Mesothelial cell of epicardium (in vitro differentiated cells): Measurements from ENCODE around the gene RNPEPL1. TPM values are rescaled to one million over a fixed set of nuclear protein-coding genes. Genes with fewer than 3 reads are reported as not detected.
A peak's percentile ranks its signal among the peaks of the same experiment; 100 is the strongest.

Experiments used
- DNase-seq, 2 experiments: peaks; one replicate each; pipeline ENCODE4 v3.0.0; 2021; ENCODE audit warnings: low spot score in 2 of 2; ENCODE audit not compliant: unreplicated experiment in 2 of 2
- H3K27ac Mint-ChIP-seq: 2 replicates; pipeline ENCODE4 v1.8.0; 2021; ENCODE audit warnings: mixed read lengths
- H3K27me3 Mint-ChIP-seq: 2 replicates; pipeline ENCODE4 v1.8.0; 2021; ENCODE audit warnings: low read depth, mixed read lengths
- H3K36me3 Mint-ChIP-seq: 2 replicates; pipeline ENCODE4 v1.8.0; 2021; ENCODE audit warnings: mixed read lengths
- H3K4me1 Mint-ChIP-seq: 2 replicates; pipeline ENCODE4 v1.8.0; 2021; ENCODE audit warnings: mixed read lengths
- H3K4me3 Mint-ChIP-seq: 2 replicates; pipeline ENCODE4 v1.8.0; 2021; ENCODE audit warnings: mild to moderate bottlenecking, moderate library complexity, mixed read lengths
- H3K9me3 Mint-ChIP-seq: 2 replicates; pipeline ENCODE4 v1.8.0; 2021; ENCODE audit warnings: mixed read lengths
- CTCF ChIP-seq: fragments of 200-600 bp; sonication (generic); IDR thresholded peaks from one replicate; pipeline ENCODE4 v1.5.0; 2021; ENCODE audit warnings: antibody characterized with exemption; ENCODE audit not compliant: unreplicated experiment
- total RNA-seq: library from RNA; stranded (reverse); gene quantifications from 3 replicates; pipeline ENCODE4 v1.2.1, GENCODE V29; 2021

Gene RNPEPL1
- total RNA-seq, 1 donor from 2014 or later, result 28.3 TPM

GRCh38 chr2:240622531-240623235 is 54.4 kb downstream of the RNPEPL1 start:
- peak in 1 of 2 experiments; percentile 16 for DNase-seq
- H3K4me3 Mint-ChIP-seq, result no peak overlapping the region
- peaks cover 4% of the 10 kb centered on the region for H3K4me1 Mint-ChIP-seq
- H3K27me3 Mint-ChIP-seq, result no peaks in the 10 kb centered on the region
- H3K36me3 Mint-ChIP-seq, result peaks cover 11% of the 10 kb centered on the region
- H3K9me3 Mint-ChIP-seq, result peaks cover 5% of the 10 kb centered on the region
- H3K27ac Mint-ChIP-seq, result no peak overlapping the region
- no peak for TF ChIP-seq CTCF

GRCh38 chr2:240623531-240624010 is 55.3 kb downstream of the RNPEPL1 start:
- peak in 1 of 2 experiments; percentile 15 for DNase-seq
- Mint-ChIP-seq H3K9me3 (no peaks in the 10 kb centered on the region), H3K4me1 (peaks cover 4% of the 10 kb centered on the region)

GRCh38 chr2:240624011-240624949 is 56.0 kb downstream of the RNPEPL1 start:
- Mint-ChIP-seq H3K36me3 (no peaks in the 10 kb centered on the region), H3K4me1 (peaks cover 4% of the 10 kb centered on the region), H3K27me3 (no peaks in the 10 kb centered on the region), H3K4me3 (no peak overlapping the region), H3K9me3 (no peaks in the 10 kb centered on the region), H3K27ac (peak overlapping the region; percentile 71)
- TF ChIP-seq CTCF, result no peak
- DNase-seq, result no peak

More at GRCh38 chr2:240623531-240624010, 55.3 kb downstream of the RNPEPL1 start:
- TF ChIP-seq CTCF, result no peak
- H3K27ac Mint-ChIP-seq, result no peak overlapping the region
- H3K4me3 Mint-ChIP-seq, result no peak overlapping the region
- peaks cover 7% of the 10 kb centered on the region for H3K36me3 Mint-ChIP-seq
- no peaks in the 10 kb centered on the region for H3K27me3 Mint-ChIP-seq

- no peaks in the 10 kb centered on the region for H3K36me3 Mint-ChIP-seq
- no peak for DNase-seq
- H3K27me3 Mint-ChIP-seq, result no peaks in the 10 kb centered on the region
- H3K4me3 Mint-ChIP-seq, result no peak within 1 kb of the TSS
- peaks cover 4% of the 10 kb centered on the region for H3K4me1 Mint-ChIP-seq
- H3K27ac Mint-ChIP-seq, result no peak within 1 kb of the TSS
- TF ChIP-seq CTCF, result no peak
- no peaks in the 10 kb centered on the region for H3K9me3 Mint-ChIP-seq
Measured at GRCh38 chr2:240624950-240625621, 56.8 kb downstream of the RNPEPL1 start, which contains the start of gene GPR35. GPR35 (plus strand) TSS chr2:240625480; CDS start chr2:240629953, 4,473 bp downstream.

GRCh38 chr2:240626531-240627300 is 58.4 kb downstream of the RNPEPL1 start:
- Mint-ChIP-seq H3K9me3 (no peaks in the 10 kb centered on the region), H3K4me1 (peaks cover 4% of the 10 kb centered on the region), H3K36me3 (no peaks in the 10 kb centered on the region), H3K27ac (no peak overlapping the region), H3K27me3 (no peaks in the 10 kb centered on the region), H3K4me3 (no peak overlapping the region)
- TF ChIP-seq CTCF, result no peak
- peak in 1 of 2 experiments; percentile 25 for DNase-seq
